H9 (cell line): ENCODE measurements around the gene UBE2L5. TPM values are rescaled to one million over a fixed set of nuclear protein-coding genes. Genes with fewer than 3 reads are reported as not detected.

Experiments
- DNase-seq: peaks from one replicate; pipeline ENCODE4 v3.0.0-alpha.2; 2017
- H2AFZ ChIP-seq: one replicate; pipeline ENCODE4 v1.6.1; 2013; ENCODE audit warnings: mild to moderate bottlenecking, low read length, control low read depth, moderate library complexity
- H2AK5ac ChIP-seq: 2 replicates; pipeline ENCODE4 v1.6.1; 2013; ENCODE audit warnings: low read length, control low read depth, mixed read lengths; ENCODE audit not compliant: insufficient read length
- H2BK120ac ChIP-seq: one replicate; pipeline ENCODE4 v1.6.1; 2013; ENCODE audit warnings: low read depth, mild to moderate bottlenecking, low read length, control low read depth, inconsistent platforms; ENCODE audit not compliant: poor library complexity, severe bottlenecking
- H2BK12ac ChIP-seq: 2 replicates; pipeline ENCODE4 v1.6.1; 2013; ENCODE audit warnings: low read length, control low read depth, mixed read lengths, low read depth; ENCODE audit not compliant: insufficient read length
- H2BK15ac ChIP-seq: 2 replicates; pipeline ENCODE4 v1.6.1; 2013; ENCODE audit warnings: low read depth, low read length, control low read depth
- H2BK20ac ChIP-seq: one replicate; pipeline ENCODE4 v1.6.1; 2013; ENCODE audit warnings: low read depth, mild to moderate bottlenecking, low read length, control low read depth, inconsistent platforms; ENCODE audit not compliant: poor library complexity, severe bottlenecking
- H2BK5ac ChIP-seq: 2 replicates; pipeline ENCODE4 v1.6.1; 2013; ENCODE audit warnings: low read length, control low read depth, mixed read lengths; ENCODE audit not compliant: insufficient read length
- H3K14ac ChIP-seq: 2 replicates; pipeline ENCODE4 v1.6.1; 2013; ENCODE audit warnings: low read length, control low read depth; ENCODE audit not compliant: insufficient read depth
- H3K18ac ChIP-seq: 2 replicates; pipeline ENCODE4 v1.6.1; 2013; ENCODE audit warnings: low read depth, mild to moderate bottlenecking, mixed read lengths, low read length, control low read depth; ENCODE audit not compliant: insufficient read length
- H3K23ac ChIP-seq: 2 replicates; pipeline ENCODE4 v1.6.1; 2013; ENCODE audit warnings: low read length, control low read depth, mixed read lengths, low read depth; ENCODE audit not compliant: insufficient read length
- H3K23me2 ChIP-seq: 2 replicates; pipeline ENCODE4 v1.6.1; 2013; ENCODE audit warnings: low read depth, mild to moderate bottlenecking, mixed read lengths, low read length, control low read depth; ENCODE audit not compliant: insufficient read length, poor library complexity, severe bottlenecking
- H3K27ac ChIP-seq: 2 replicates; pipeline ENCODE4 v1.5.1; 2013; ENCODE audit warnings: low read length, control low read depth, mixed read lengths, low read depth; ENCODE audit not compliant: insufficient read length
- H3K27me3 ChIP-seq: 2 replicates; pipeline ENCODE4 v1.6.1; 2013; ENCODE audit warnings: low read length, control low read depth, inconsistent platforms; ENCODE audit not compliant: insufficient read depth
- H3K4ac ChIP-seq: 2 replicates; pipeline ENCODE4 v1.6.1; 2013; ENCODE audit warnings: low read depth, mild to moderate bottlenecking, control low read depth, inconsistent platforms, low read length, moderate library complexity
- H3K4me1 ChIP-seq: 2 replicates; pipeline ENCODE4 v1.6.1; 2013; ENCODE audit warnings: low read length, control low read depth, inconsistent platforms; ENCODE audit not compliant: insufficient read depth
- H3K4me2 ChIP-seq: 2 replicates; pipeline ENCODE4 v1.6.1; 2013; ENCODE audit warnings: low read length, control low read depth, mixed read lengths; ENCODE audit not compliant: insufficient read length, insufficient read depth
- H3K56ac ChIP-seq: 2 replicates; pipeline ENCODE4 v1.6.1; 2013; ENCODE audit warnings: low read depth, mild to moderate bottlenecking, mixed read lengths, low read length, control low read depth; ENCODE audit not compliant: insufficient read length
- H3K79me1 ChIP-seq: 2 replicates; pipeline ENCODE4 v1.6.1; 2013; ENCODE audit warnings: low read depth, mild to moderate bottlenecking, moderate library complexity, low read length, control low read depth, inconsistent platforms; ENCODE audit not compliant: insufficient read depth, poor library complexity, severe bottlenecking
- H3K79me2 ChIP-seq: 2 replicates; pipeline ENCODE4 v1.6.1; 2013; ENCODE audit warnings: low read length, control low read depth, inconsistent platforms; ENCODE audit not compliant: insufficient read depth
- H3K9ac ChIP-seq: 2 replicates; pipeline ENCODE4 v1.6.1; 2013; ENCODE audit warnings: low read length, control low read depth, mixed read lengths; ENCODE audit not compliant: insufficient read length; ENCODE audit errors: extremely low read depth
- H3K9me3 ChIP-seq: one replicate; pipeline ENCODE4 v1.6.1; 2013; ENCODE audit warnings: low read depth, low read length, inconsistent platforms; ENCODE audit not compliant: control insufficient read depth
- H3T11ph ChIP-seq: one replicate; pipeline ENCODE4 v1.6.1; 2013; ENCODE audit warnings: mild to moderate bottlenecking, low read length, control low read depth, inconsistent platforms
- H4K20me1 ChIP-seq: one replicate; pipeline ENCODE4 v1.6.1; 2013; ENCODE audit not compliant: control insufficient read depth, insufficient read length, insufficient read depth
- H4K5ac ChIP-seq: 2 replicates; pipeline ENCODE4 v1.6.1; 2013; ENCODE audit warnings: low read depth, mild to moderate bottlenecking, mixed read lengths, low read length, control low read depth; ENCODE audit not compliant: insufficient read length
- H4K8ac ChIP-seq: replicated peaks from 2 replicates; pipeline ENCODE4 v1.6.1; 2013; ENCODE audit warnings: low read length, control low read depth, mixed read lengths, low read depth; ENCODE audit not compliant: insufficient read length
- H4K91ac ChIP-seq: 2 replicates; pipeline ENCODE4 v1.6.1; 2013; ENCODE audit warnings: low read depth, mild to moderate bottlenecking, moderate library complexity, mixed read lengths, low read length, control low read depth; ENCODE audit not compliant: insufficient read length
- H3K27ac Mint-ChIP-seq, 3 experiments: 2 replicates in 2 of 3; 3 replicates in 1 of 3; pipeline ENCODE4 v1.8.0; 2020 to 2021; ENCODE audit warnings: mixed read lengths in 3 of 3, mild to moderate bottlenecking in 1 of 3, moderate library complexity in 1 of 3
- H3K27me3 Mint-ChIP-seq: 2 replicates; pipeline ENCODE4 v1.8.0; 2021; ENCODE audit warnings: low read depth, mild to moderate bottlenecking, moderate library complexity, mixed read lengths
- H3K36me3 Mint-ChIP-seq, 3 experiments: 2 replicates in 2 of 3; 3 replicates in 1 of 3; pipeline ENCODE4 v1.8.0; 2020 to 2021; ENCODE audit warnings: low read depth in 3 of 3, mixed read lengths in 3 of 3; ENCODE audit not compliant: insufficient read depth in 1 of 3
- H3K4me1 Mint-ChIP-seq, 2 experiments: 2 replicates each; pipeline ENCODE4 v1.8.0; 2020; ENCODE audit warnings: mixed read lengths in 2 of 2
- H3K4me3 Mint-ChIP-seq, 2 experiments: 2 replicates in 1 of 2; 3 replicates in 1 of 2; pipeline ENCODE4 v1.8.0; 2020 to 2021; ENCODE audit warnings: mild to moderate bottlenecking in 2 of 2, mixed read lengths in 2 of 2, moderate library complexity in 1 of 2
- H3K9me3 Mint-ChIP-seq, 2 experiments: 2 replicates in 1 of 2; 3 replicates in 1 of 2; pipeline ENCODE4 v1.8.0; 2020; ENCODE audit warnings: mild to moderate bottlenecking in 2 of 2, mixed read lengths in 2 of 2, moderate library complexity in 1 of 2
- CTCF ChIP-seq: fragments of 200-600 bp; sonication (generic); conservative IDR thresholded peaks from 3 replicates; pipeline ENCODE4 v1.8.0; 2021; ENCODE audit warnings: antibody characterized with exemption, mild to moderate bottlenecking
- WGBS: extraction: QIAGEN DNeasy Blood & Tissue Kit; methylation state at CpG from one replicate; pipeline ENCODE4 v1.1.7; 2013; ENCODE audit warnings: missing lambda C conversion rate, low lambda C conversion rate, mixed read lengths; ENCODE audit not compliant: insufficient read length; ENCODE audit errors: extremely low coverage; 5-methylcytosine and 5-hydroxymethylcytosine counted together
- total RNA-seq: library from RNA; stranded (reverse); gene quantifications from 2 replicates; pipeline ENCODE4 v1.2.1, GENCODE V29; 2021

The UBE2L5 gene
- total RNA-seq, 1 experiment from 2014 or later: 0.20 TPM

- Histone ChIP-seq H2BK5ac (no peak overlapping the region), H3K14ac (peak overlapping the region; percentile 65), H2AFZ (peak overlapping the region; percentile 4), H3K4ac (no peak overlapping the region), H3T11ph (no peak overlapping the region), H3K9me3 (no peaks in the 10 kb centered on the region), H3K27me3 (no peaks in the 10 kb centered on the region), H3K23ac (peak overlapping the region; percentile 24), H4K5ac (peak overlapping the region; percentile 67), H4K8ac (no peak overlapping the region), H2BK20ac (no peak overlapping the region), H4K20me1 (peaks cover 2% of the 10 kb centered on the region), H2BK15ac (no peak overlapping the region), H3K79me2 (no peaks in the 10 kb centered on the region), H3K18ac (peak overlapping the region; percentile 7), H3K79me1 (no peaks in the 10 kb centered on the region), H3K23me2 (peaks cover 13% of the 10 kb centered on the region), H3K56ac (no peak overlapping the region), H3K27ac (peak overlapping the region; percentile 55), H2BK12ac (no peak overlapping the region), H2BK120ac (no peak overlapping the region), H3K9ac (peak overlapping the region; percentile 64), H3K4me1 (peaks cover 8% of the 10 kb centered on the region; the same call in 1 of the 2 replicates), H3K4me2 (peak overlapping the region; percentile 91), H2AK5ac (no peak overlapping the region), H4K91ac (no peak overlapping the region)
- Mint-ChIP-seq H3K27me3 (no peaks in the 10 kb centered on the region; the same call in 1 of the 2 replicates), H3K36me3 (no peaks in the 10 kb centered on the region), H3K9me3 (no peaks in the 10 kb centered on the region; a peak in 1 of 5 replicates), H3K4me3 (peak overlapping the region; percentile 54 to 74), H3K4me1 (peaks cover 21 to 30% of the 10 kb centered on the region in 2 experiments), H3K27ac (peak overlapping the region; percentile 71 to 98 (median 80))
- no peak for TF ChIP-seq CTCF
- WGBS: no CpG with 5 or more reads among the region's 7 CpGs
- DNase-seq: no peak
Measured at GRCh38 chr13:30446126-30446500, 23.8 kb downstream of the UBE2L5 start.
